Chondrocyte (in vitro differentiated cells): Measurements from ENCODE around the gene STX2. TPM values are rescaled to one million over a fixed set of nuclear protein-coding genes. Genes with fewer than 3 reads are reported as not detected.
A peak's percentile ranks its signal among the peaks of the same experiment; 100 is the strongest.

Experiments used
- DNase-seq: peaks from one replicate; pipeline ENCODE4 v3.0.0; 2021; ENCODE audit warnings: mixed read lengths, low spot score
- H3K27ac Mint-ChIP-seq: one replicate; pipeline ENCODE4 v1.8.0; 2021; ENCODE audit warnings: mild to moderate bottlenecking, moderate library complexity, mixed read lengths; ENCODE audit not compliant: unreplicated experiment
- H3K27me3 Mint-ChIP-seq: 2 replicates; pipeline ENCODE4 v1.8.0; 2021; ENCODE audit warnings: low read depth, mixed read lengths
- H3K36me3 Mint-ChIP-seq: 2 replicates; pipeline ENCODE4 v1.8.0; 2021; ENCODE audit warnings: low read depth, mixed read lengths
- H3K4me1 Mint-ChIP-seq: 2 replicates; pipeline ENCODE4 v1.8.0; 2021; ENCODE audit warnings: low read depth, mild to moderate bottlenecking, mixed read lengths
- H3K4me3 Mint-ChIP-seq: one replicate; pipeline ENCODE4 v1.8.0; 2021; ENCODE audit warnings: mild to moderate bottlenecking, moderate library complexity, mixed read lengths; ENCODE audit not compliant: unreplicated experiment
- H3K9me3 Mint-ChIP-seq: 2 replicates; pipeline ENCODE4 v1.8.0; 2021; ENCODE audit warnings: low read depth, mixed read lengths
- total RNA-seq: library from RNA; stranded (reverse); gene quantifications from 3 replicates; pipeline ENCODE4 v1.2.1, GENCODE V29; 2021
- TF ChIP-seq, protein P1 (sequence below): fragments of 200-600 bp; sonication (generic); IDR thresholded peaks from 2 replicates; pipeline ENCODE4 v1.5.0; 2021; ENCODE audit warnings: antibody characterized with exemption, mild to moderate bottlenecking, moderate library complexity

The STX2 gene
- total RNA-seq, 1 donor from 2014 or later = 40.4 TPM

DNA sequence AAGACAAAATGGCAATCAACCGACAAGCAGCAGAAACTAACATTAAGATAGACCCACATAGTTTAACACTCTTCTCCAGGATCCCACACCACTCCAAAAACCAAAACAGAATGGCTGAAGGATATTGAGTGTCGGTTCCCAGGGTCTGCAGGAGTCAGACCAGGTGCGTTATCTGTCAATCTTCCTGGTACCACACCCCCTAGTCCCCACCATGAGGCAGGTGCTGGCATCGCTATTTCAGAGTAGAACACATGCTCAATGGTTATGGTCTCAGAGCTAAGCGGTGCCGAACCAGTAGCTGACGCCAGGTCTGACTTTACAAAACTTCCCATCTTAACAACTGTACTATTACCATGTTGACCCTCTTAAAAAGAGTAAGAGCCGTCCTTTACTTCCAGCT lies 10.2 kb downstream of the STX2 start:
- Mint-ChIP-seq H3K27me3 (no peaks in the 10 kb centered on the region), H3K36me3 (peaks cover 3% of the 10 kb centered on the region), H3K4me3 (no peak overlapping the region), H3K4me1 (peaks cover 56% of the 10 kb centered on the region), H3K27ac (no peak overlapping the region), H3K9me3 (no peaks in the 10 kb centered on the region)
- DNase-seq = no peak
- TF ChIP-seq, protein P1, sequence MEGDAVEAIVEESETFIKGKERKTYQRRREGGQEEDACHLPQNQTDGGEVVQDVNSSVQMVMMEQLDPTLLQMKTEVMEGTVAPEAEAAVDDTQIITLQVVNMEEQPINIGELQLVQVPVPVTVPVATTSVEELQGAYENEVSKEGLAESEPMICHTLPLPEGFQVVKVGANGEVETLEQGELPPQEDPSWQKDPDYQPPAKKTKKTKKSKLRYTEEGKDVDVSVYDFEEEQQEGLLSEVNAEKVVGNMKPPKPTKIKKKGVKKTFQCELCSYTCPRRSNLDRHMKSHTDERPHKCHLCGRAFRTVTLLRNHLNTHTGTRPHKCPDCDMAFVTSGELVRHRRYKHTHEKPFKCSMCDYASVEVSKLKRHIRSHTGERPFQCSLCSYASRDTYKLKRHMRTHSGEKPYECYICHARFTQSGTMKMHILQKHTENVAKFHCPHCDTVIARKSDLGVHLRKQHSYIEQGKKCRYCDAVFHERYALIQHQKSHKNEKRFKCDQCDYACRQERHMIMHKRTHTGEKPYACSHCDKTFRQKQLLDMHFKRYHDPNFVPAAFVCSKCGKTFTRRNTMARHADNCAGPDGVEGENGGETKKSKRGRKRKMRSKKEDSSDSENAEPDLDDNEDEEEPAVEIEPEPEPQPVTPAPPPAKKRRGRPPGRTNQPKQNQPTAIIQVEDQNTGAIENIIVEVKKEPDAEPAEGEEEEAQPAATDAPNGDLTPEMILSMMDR = no peak

- H3K4me1 Mint-ChIP-seq = peaks cover 45% of the 10 kb centered on the region
- no peaks in the 10 kb centered on the region for H3K27me3 Mint-ChIP-seq
- peak overlapping the region; percentile 17 for H3K4me3 Mint-ChIP-seq
- TF ChIP-seq, protein P1 = no peak
- peak overlapping the region; percentile 90 for H3K27ac Mint-ChIP-seq
- H3K9me3 Mint-ChIP-seq = no peaks in the 10 kb centered on the region
- no peak for DNase-seq
- H3K36me3 Mint-ChIP-seq = peaks cover 3% of the 10 kb centered on the region
Measured at GRCh38 chr12:130827432-130827831, 11.6 kb downstream of the STX2 start.

- H3K36me3 Mint-ChIP-seq = peaks cover 3% of the 10 kb centered on the region
- TF ChIP-seq, protein P1 = peak; percentile 86
- peaks cover 38% of the 10 kb centered on the region for H3K4me1 Mint-ChIP-seq
- no peak overlapping the region for H3K4me3 Mint-ChIP-seq
- no peaks in the 10 kb centered on the region for H3K27me3 Mint-ChIP-seq
- H3K9me3 Mint-ChIP-seq = no peaks in the 10 kb centered on the region
- no peak overlapping the region for H3K27ac Mint-ChIP-seq
- DNase-seq = no peak
Measured at GRCh38 chr12:130826151-130826801, 12.8 kb downstream of the STX2 start.

- no peak overlapping the region for H3K4me3 Mint-ChIP-seq
Measured at GRCh38 chr12:130825771-130826150, 13.3 kb downstream of the STX2 start.

GRCh38 chr12:130819681-130820080 lies 19.4 kb downstream of the STX2 start:
- DNase-seq = no peak
- peaks cover 12% of the 10 kb centered on the region for H3K36me3 Mint-ChIP-seq
- H3K27me3 Mint-ChIP-seq = no peaks in the 10 kb centered on the region
- H3K4me3 Mint-ChIP-seq = no peak overlapping the region
- H3K27ac Mint-ChIP-seq = no peak overlapping the region
- TF ChIP-seq, protein P1 = no peak
- H3K4me1 Mint-ChIP-seq = peaks cover 7% of the 10 kb centered on the region
- H3K9me3 Mint-ChIP-seq = no peaks in the 10 kb centered on the region

More at GRCh38 chr12:130825771-130826150, 13.3 kb downstream of the STX2 start:
- Mint-ChIP-seq H3K4me1 (peaks cover 38% of the 10 kb centered on the region), H3K27me3 (no peaks in the 10 kb centered on the region), H3K9me3 (no peaks in the 10 kb centered on the region), H3K36me3 (peaks cover 6% of the 10 kb centered on the region), H3K27ac (peak overlapping the region; percentile 12)
- no peak for DNase-seq
- TF ChIP-seq, protein P1 = no peak
